IgD-negative memory B cell (primary cell): Measurements from ENCODE around the gene RMC1. TPM values are rescaled to one million over a fixed set of nuclear protein-coding genes. Genes with fewer than 3 reads are reported as not detected.
A peak's percentile ranks its signal among the peaks of the same experiment; 100 is the strongest.
"Not testable (repeated sequence)": the region's sequence is repeated elsewhere in the genome, so short reads cannot be mapped to it uniquely, and the experiment has no call there.

Experiments
- H3K27ac Mint-ChIP-seq, 3 donors: one replicate each; pipeline ENCODE4 v1.8.0; 2020 to 2022; ENCODE audit warnings: mild to moderate bottlenecking in 3 of 3, mixed read lengths in 3 of 3, moderate library complexity in 1 of 3
- H3K27me3 Mint-ChIP-seq: one replicate; pipeline ENCODE4 v1.8.0; 2021; ENCODE audit warnings: mixed read lengths
- H3K36me3 Mint-ChIP-seq: one replicate; pipeline ENCODE4 v1.8.0; 2020; ENCODE audit warnings: mild to moderate bottlenecking, mixed read lengths
- H3K4me1 Mint-ChIP-seq, 3 donors: one replicate each; pipeline ENCODE4 v1.8.0; 2020 to 2022; ENCODE audit warnings: mixed read lengths in 3 of 3, mild to moderate bottlenecking in 1 of 3
- H3K4me3 Mint-ChIP-seq, 4 donors: one replicate each; pipeline ENCODE4 v1.8.0; 2020 to 2022; ENCODE audit warnings: mild to moderate bottlenecking in 4 of 4, mixed read lengths in 4 of 4, moderate library complexity in 3 of 4
- H3K9me3 Mint-ChIP-seq, 3 donors: one replicate each; pipeline ENCODE4 v1.8.0; 2020 to 2021; ENCODE audit warnings: mixed read lengths in 3 of 3, mild to moderate bottlenecking in 1 of 3
- polyA plus RNA-seq: library from polyadenylated mRNA; unstranded; fragments of 300-500 nt; fragmentation: Illumina TruSeq; gene quantifications from one replicate; pipeline ENCODE4 v1.2.3, GENCODE V29; 2021

RMC1 gene
- polyA plus RNA-seq, 1 donor from 2014 or later, result 73.0 TPM

GRCh38 chr18:23510923-23511322 lies 7.6 kb downstream of the RMC1 start:
- Mint-ChIP-seq H3K4me1 (peaks cover 28 to 46% (median 37%) of the 10 kb centered on the region in 3 donors), H3K27ac (peak overlapping the region in 2 of 3 donors; percentile 37 to 91)
- H3K27me3 Mint-ChIP-seq, H3K4me3 Mint-ChIP-seq, H3K9me3 Mint-ChIP-seq, H3K36me3 Mint-ChIP-seq: not testable (repeated sequence)

DNA sequence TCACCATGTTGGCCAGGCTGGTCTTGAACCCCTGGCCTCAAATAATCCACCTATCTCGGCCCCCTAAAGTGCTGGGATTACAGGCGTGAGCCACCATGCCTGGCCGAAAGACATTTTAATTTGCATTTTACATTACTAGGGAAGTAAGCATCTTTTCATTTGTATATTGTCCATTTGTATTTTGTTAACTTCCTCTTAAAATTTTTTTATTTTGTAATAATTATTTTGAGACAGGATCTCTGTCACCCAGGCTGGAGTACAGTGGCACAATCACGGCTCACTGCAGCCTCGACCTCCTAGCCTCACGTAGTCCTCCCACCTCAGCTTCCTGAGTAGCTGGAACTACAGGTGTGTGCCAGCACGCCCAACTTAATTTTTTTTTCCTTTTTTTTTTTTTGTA lies 8.9 kb downstream of the RMC1 start:
- peak overlapping the region; percentile 65 to 92 (median 90) for H3K27ac Mint-ChIP-seq
- H3K36me3 Mint-ChIP-seq, result not testable (repeated sequence)
- H3K4me3 Mint-ChIP-seq, result peak overlapping the region in 3 of 4 donors; percentile 8 to 83 (median 75)

DNA sequence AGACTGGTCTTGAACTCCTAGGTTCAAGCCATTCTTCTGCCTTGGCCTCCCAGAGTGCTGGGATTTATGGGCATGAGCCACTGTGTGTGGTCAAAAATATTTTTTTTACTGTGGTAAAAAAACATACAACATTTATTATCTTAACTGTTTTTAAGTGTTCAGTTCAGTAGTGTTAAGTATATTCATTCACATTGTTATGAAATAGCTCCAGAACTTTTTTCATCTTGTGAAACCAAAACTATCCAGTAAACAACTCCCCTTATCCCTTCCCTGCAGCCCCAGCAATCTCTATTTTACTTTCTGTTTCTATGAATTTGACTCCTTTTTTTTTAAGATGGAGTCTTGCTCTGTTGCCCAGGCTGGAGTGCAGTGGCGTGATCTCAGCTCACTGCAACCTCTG lies 9.3 kb downstream of the RMC1 start:
- H3K36me3 Mint-ChIP-seq, result peaks cover 6% of the 10 kb centered on the region
- H3K27me3 Mint-ChIP-seq, result no peaks in the 10 kb centered on the region
- H3K4me3 Mint-ChIP-seq, result peak overlapping the region in 3 of 4 donors; percentile 7 to 83 (median 75)
- H3K9me3 Mint-ChIP-seq, result no peaks in the 10 kb centered on the region
- H3K27ac Mint-ChIP-seq, result peak overlapping the region; percentile 65 to 92 (median 90)
- peaks cover 21 to 43% (median 30%) of the 10 kb centered on the region in 3 donors for H3K4me1 Mint-ChIP-seq

More for the DNA sequence above, 8.9 kb downstream of the RMC1 start:
- H3K27me3 Mint-ChIP-seq, H3K9me3 Mint-ChIP-seq: not testable (repeated sequence)
- H3K4me1 Mint-ChIP-seq, result peaks cover 26 to 43% (median 32%) of the 10 kb centered on the region in 3 donors

- Mint-ChIP-seq H3K27me3 (no peaks in the 10 kb centered on the region), H3K4me3 (no peak overlapping the region), H3K9me3 (no peaks in the 10 kb centered on the region), H3K27ac (peak overlapping the region in 2 of 3 donors; percentile 11 to 70), H3K4me1 (peaks cover 17 to 36% (median 23%) of the 10 kb centered on the region in 3 donors), H3K36me3 (peaks cover 6% of the 10 kb centered on the region)
These were observed 12.7 kb downstream of the RMC1 start for GRCh38 chr18:23515911-23516546.

DNA sequence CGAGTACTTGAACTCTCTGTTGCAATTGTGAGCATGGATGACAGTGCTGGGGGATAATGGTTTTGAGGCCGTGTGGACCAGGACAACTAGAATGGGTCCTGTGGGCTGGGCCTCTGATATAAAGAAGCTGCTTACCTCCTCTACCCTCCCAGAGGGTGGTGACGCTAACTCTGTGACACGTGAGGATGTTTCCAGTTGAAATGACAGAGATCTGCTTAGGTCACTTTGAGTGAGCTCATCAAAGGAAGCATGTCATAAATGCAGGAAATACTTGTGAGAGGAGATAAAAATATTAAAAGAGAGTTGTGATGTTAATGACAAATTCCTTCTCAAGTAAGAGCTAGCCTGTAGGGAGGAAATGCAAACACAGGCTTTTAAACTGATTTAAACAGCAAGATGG lies 16.4 kb downstream of the RMC1 start:
- Mint-ChIP-seq H3K9me3 (no peaks in the 10 kb centered on the region), H3K4me1 (peaks cover 5 to 15% (median 13%) of the 10 kb centered on the region in 3 donors), H3K4me3 (no peak overlapping the region), H3K27me3 (no peaks in the 10 kb centered on the region), H3K27ac (no peak overlapping the region), H3K36me3 (peaks cover 7% of the 10 kb centered on the region)

GRCh38 chr18:23521271-23521670 lies 18.0 kb downstream of the RMC1 start:
- Mint-ChIP-seq H3K4me3 (no peak overlapping the region), H3K36me3 (peaks cover 7% of the 10 kb centered on the region), H3K27me3 (no peaks in the 10 kb centered on the region), H3K9me3 (no peaks in the 10 kb centered on the region), H3K4me1 (peaks cover 2 to 8% (median 6%) of the 10 kb centered on the region in 3 donors), H3K27ac (peak overlapping the region in 2 of 3 donors; percentile 23 to 35)

GRCh38 chr18:23521907-23522306 lies 18.6 kb downstream of the RMC1 start:
- H3K27ac Mint-ChIP-seq, result peak overlapping the region in 1 of 3 donors; percentile 35
- H3K36me3 Mint-ChIP-seq, result peaks cover 7% of the 10 kb centered on the region
- no peaks in the 10 kb centered on the region for H3K9me3 Mint-ChIP-seq
- H3K27me3 Mint-ChIP-seq, result no peaks in the 10 kb centered on the region
- H3K4me3 Mint-ChIP-seq, result no peak overlapping the region
- H3K4me1 Mint-ChIP-seq, result peaks cover 2 to 8% (median 6%) of the 10 kb centered on the region in 3 donors

DNA sequence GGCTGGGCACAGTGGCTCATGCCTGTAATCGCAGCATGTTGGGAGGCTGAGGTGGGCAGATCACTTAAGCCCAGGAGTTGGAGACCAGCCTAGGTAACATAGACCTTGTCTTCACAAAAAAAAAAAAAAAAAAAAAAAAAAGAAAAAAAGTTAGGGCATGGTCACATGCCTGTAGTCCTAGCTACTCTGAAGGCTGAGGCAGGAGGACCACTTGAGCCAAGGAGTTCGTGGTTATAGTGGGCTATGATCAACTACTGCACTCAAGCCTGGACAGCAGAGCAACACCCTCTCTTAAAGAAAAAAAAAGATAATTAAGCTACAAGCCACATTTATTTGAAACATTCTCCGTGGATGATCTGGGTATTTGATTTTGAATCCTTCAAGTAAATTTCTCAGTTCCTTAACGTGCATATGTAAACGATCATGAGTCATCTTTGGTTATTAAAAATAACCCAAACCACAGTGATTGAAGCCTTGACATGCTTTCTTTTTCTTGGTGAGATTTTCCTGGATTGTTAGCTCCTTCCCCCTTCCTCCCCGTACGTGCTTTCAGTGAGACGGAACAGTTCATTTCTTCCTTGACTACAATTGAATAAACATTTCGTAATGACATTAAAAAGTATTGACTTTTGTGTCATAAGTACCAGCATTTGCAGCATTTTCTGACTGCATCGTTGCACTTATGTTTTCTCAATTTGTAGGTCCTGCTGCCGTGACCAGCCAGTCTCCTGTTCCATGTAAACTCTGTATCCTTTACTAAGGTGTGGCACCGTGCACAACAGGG lies 20.3 kb downstream of the RMC1 start:
- Mint-ChIP-seq H3K9me3 (no peaks in the 10 kb centered on the region), H3K4me3 (peak overlapping the region in 1 of 4 donors; percentile 57), H3K27me3 (no peaks in the 10 kb centered on the region), H3K4me1 (peaks cover 2 to 8% (median 6%) of the 10 kb centered on the region in 3 donors), H3K27ac (peak overlapping the region; percentile 16 to 86 (median 76)), H3K36me3 (peaks cover 6% of the 10 kb centered on the region)

DNA sequence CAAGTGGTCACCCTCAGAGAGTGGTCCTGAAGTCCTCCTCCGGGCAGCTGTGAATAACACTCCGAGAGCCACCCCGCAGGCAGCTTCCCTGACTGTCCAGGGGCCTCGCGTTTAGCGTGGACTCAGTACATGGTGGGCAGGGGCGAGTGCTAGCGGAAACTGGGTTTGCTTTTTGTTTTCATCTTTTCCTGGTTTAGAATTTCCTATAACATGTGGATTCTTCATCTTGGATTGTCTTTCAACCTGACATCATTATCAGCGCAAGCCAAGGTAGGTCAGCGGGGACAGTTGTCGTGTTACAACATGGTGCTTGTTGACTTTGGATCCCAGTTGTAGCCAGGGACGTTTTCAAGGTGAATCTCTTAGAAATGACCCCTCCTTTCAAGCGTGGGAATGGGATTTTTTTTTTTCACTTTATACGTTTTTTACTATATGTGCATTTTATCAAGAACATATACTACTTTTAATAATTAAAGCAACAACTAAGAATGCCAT lies 20.9 kb downstream of the RMC1 start:
- Mint-ChIP-seq H3K36me3 (peaks cover 3% of the 10 kb centered on the region), H3K27me3 (no peaks in the 10 kb centered on the region), H3K27ac (peak overlapping the region; percentile 16 to 86 (median 76))

DNA sequence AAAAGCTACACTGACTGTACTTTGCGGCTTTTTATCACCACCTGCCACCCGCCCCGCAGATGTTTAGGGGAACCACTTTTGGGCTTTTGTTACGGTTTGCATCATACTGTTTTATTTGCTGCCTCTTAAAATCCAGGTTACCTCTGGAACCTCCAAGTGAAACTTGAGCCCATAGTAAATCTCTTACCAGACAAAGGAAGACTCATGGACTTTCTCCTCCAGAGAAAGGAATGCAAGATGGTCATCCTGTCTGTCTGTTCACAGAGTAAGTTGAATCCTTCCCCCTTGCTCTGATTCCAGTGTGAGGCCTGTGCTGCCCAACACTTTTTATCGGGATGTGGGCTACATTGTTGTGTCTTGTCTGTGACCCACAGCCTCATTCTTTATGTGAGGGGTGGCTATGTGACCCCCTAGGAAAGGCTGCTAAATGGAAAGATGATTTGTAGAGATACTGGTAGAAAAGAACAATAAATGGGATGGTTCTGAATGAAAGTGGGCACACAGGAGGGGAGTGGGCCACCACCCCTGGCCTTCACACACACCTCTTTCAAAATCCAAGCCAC lies 23.3 kb downstream of the RMC1 start:
- H3K4me3 Mint-ChIP-seq, result no peak overlapping the region
- no peaks in the 10 kb centered on the region for H3K9me3 Mint-ChIP-seq
- no peaks in the 10 kb centered on the region for H3K27me3 Mint-ChIP-seq
- peak overlapping the region in 1 of 3 donors; percentile 90 for H3K27ac Mint-ChIP-seq
- peaks cover 3% of the 10 kb centered on the region for H3K36me3 Mint-ChIP-seq
- H3K4me1 Mint-ChIP-seq, result peaks cover 2 to 8% (median 6%) of the 10 kb centered on the region in 3 donors

More for the DNA sequence above, 20.9 kb downstream of the RMC1 start:
- H3K9me3 Mint-ChIP-seq, result no peaks in the 10 kb centered on the region
- H3K4me1 Mint-ChIP-seq, result peaks cover 2 to 8% (median 6%) of the 10 kb centered on the region in 3 donors
- peak overlapping the region in 1 of 4 donors; percentile 57 for H3K4me3 Mint-ChIP-seq

GRCh38 chr18:23528580-23529472 lies 25.5 kb downstream of the RMC1 start:
- Mint-ChIP-seq H3K36me3 (no peaks in the 10 kb centered on the region), H3K9me3 (no peaks in the 10 kb centered on the region), H3K27me3 (no peaks in the 10 kb centered on the region), H3K4me1 (peaks cover 0 to 2% (median 2%) of the 10 kb centered on the region in 3 donors), H3K27ac (peak overlapping the region in 2 of 3 donors; percentile 34 to 65), H3K4me3 (peak overlapping the region in 1 of 4 donors; percentile 48)

DNA sequence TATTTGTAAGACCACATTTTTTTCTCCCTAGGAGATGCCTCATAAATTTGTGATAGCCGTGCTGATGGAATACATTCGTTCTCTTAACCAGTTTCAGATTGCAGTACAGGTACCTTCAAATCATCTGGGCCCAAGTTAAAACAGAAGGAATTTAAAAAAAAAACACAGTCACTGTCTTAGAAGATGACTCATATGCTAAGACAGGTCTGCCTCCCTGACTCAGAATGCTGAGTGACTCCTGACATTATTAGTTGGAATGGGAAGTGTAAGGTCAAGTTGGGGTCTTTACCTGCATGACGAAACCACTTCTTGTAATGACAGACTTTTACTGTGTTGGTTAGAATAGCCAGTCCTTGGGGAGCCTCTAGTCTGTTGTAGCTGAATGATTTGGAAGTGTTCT lies 26.3 kb downstream of the RMC1 start:
- H3K27ac Mint-ChIP-seq, result peak overlapping the region in 1 of 3 donors; percentile 28
- no peak overlapping the region for H3K4me3 Mint-ChIP-seq
- no peaks in the 10 kb centered on the region for H3K4me1 Mint-ChIP-seq
- H3K36me3 Mint-ChIP-seq, result no peaks in the 10 kb centered on the region
- H3K9me3 Mint-ChIP-seq, result no peaks in the 10 kb centered on the region
- H3K27me3 Mint-ChIP-seq, result no peaks in the 10 kb centered on the region

GRCh38 chr18:23530195-23530594 lies 26.9 kb downstream of the RMC1 start:
- H3K36me3 Mint-ChIP-seq, result no peaks in the 10 kb centered on the region
- H3K27ac Mint-ChIP-seq, result no peak overlapping the region
- no peaks in the 10 kb centered on the region for H3K4me1 Mint-ChIP-seq
- no peaks in the 10 kb centered on the region for H3K9me3 Mint-ChIP-seq
- no peak overlapping the region for H3K4me3 Mint-ChIP-seq
- no peaks in the 10 kb centered on the region for H3K27me3 Mint-ChIP-seq

DNA sequence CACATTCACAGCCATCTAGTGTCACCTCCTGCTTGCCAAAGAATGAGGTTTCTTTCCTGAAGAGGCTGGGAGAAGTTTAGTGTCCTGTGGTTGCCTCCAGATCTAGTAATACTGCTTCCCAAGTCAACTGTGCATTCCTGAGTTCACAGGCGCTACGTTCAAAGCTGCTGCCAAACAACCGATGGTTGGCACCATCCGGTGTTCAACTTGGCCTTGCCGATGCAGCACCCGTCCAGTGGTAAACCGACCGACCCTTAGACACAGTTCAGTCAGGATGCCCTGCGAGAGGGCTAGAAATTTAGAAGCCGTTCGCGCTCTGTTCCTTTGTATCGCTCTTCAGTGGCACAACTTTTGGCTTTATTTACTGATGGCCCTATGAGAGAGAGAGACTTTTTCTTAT lies 28.6 kb downstream of the RMC1 start:
- H3K4me1 Mint-ChIP-seq, result no peaks in the 10 kb centered on the region
- H3K9me3 Mint-ChIP-seq, result no peaks in the 10 kb centered on the region
- H3K27ac Mint-ChIP-seq, result peak overlapping the region in 1 of 3 donors; percentile 78
- no peaks in the 10 kb centered on the region for H3K27me3 Mint-ChIP-seq
- H3K36me3 Mint-ChIP-seq, result no peaks in the 10 kb centered on the region
- H3K4me3 Mint-ChIP-seq, result no peak overlapping the region
